Skeletal muscle satellite cell (primary cell): ENCODE measurements around the gene GALNT5.

Experiments used
- H3K27me3 ChIP-seq: 2 replicates; pipeline ENCODE4 v1.7.0; 2013; ENCODE audit warnings: low read length; ENCODE audit not compliant: control insufficient read depth, insufficient read depth
- H3K36me3 ChIP-seq: 2 replicates; pipeline ENCODE4 v1.7.0; 2013; ENCODE audit warnings: mild to moderate bottlenecking, control low read depth, low read length; ENCODE audit not compliant: insufficient read depth
- H3K4me1 ChIP-seq: 2 replicates; pipeline ENCODE4 v1.7.0; 2013; ENCODE audit warnings: low read length; ENCODE audit not compliant: control insufficient read depth, insufficient read depth
- H3K4me2 ChIP-seq: 2 replicates; pipeline ENCODE4 v1.7.0; 2013; ENCODE audit warnings: mild to moderate bottlenecking, low read length
- H3K4me3 ChIP-seq: 2 replicates; pipeline ENCODE4 v1.7.0; 2013; ENCODE audit warnings: low read length
- H3K9ac ChIP-seq: 2 replicates; pipeline ENCODE4 v1.7.0; 2013; ENCODE audit warnings: mild to moderate bottlenecking, low read depth, low read length, moderate library complexity
- H3K9me3 ChIP-seq: replicated peaks from 2 replicates; pipeline ENCODE4 v1.7.0; 2013; ENCODE audit warnings: mild to moderate bottlenecking, control low read depth, low read length

The GALNT5 gene

GRCh38 chr2:157318884-157319283 is 61.4 kb downstream of the GALNT5 start:
- no peaks in the 10 kb centered on the region for H3K36me3 ChIP-seq

GRCh38 chr2:157319795-157320194 is 62.3 kb downstream of the GALNT5 start:
- H3K9ac ChIP-seq: no peak overlapping the region

More at GRCh38 chr2:157318884-157319283, 61.4 kb downstream of the GALNT5 start:
- Histone ChIP-seq H3K9ac (no peak overlapping the region), H3K4me1 (no peaks in the 10 kb centered on the region), H3K9me3 (no peaks in the 10 kb centered on the region), H3K4me2 (no peak overlapping the region), H3K27me3 (no peaks in the 10 kb centered on the region), H3K4me3 (no peak overlapping the region)

GRCh38 chr2:157320409-157320808 is 62.9 kb downstream of the GALNT5 start:
- H3K4me3 ChIP-seq: no peak overlapping the region
- no peak overlapping the region for H3K9ac ChIP-seq
- no peak overlapping the region for H3K4me2 ChIP-seq
- no peaks in the 10 kb centered on the region for H3K9me3 ChIP-seq
- H3K4me1 ChIP-seq: no peaks in the 10 kb centered on the region
- no peaks in the 10 kb centered on the region for H3K27me3 ChIP-seq
- no peaks in the 10 kb centered on the region for H3K36me3 ChIP-seq

More at GRCh38 chr2:157319795-157320194, 62.3 kb downstream of the GALNT5 start:
- H3K4me2 ChIP-seq: no peak overlapping the region
- H3K27me3 ChIP-seq: no peaks in the 10 kb centered on the region
- H3K9me3 ChIP-seq: no peaks in the 10 kb centered on the region
- H3K36me3 ChIP-seq: no peaks in the 10 kb centered on the region
- no peak overlapping the region for H3K4me3 ChIP-seq
- no peaks in the 10 kb centered on the region for H3K4me1 ChIP-seq

GRCh38 chr2:157321466-157321865 is 64.0 kb downstream of the GALNT5 start:
- Histone ChIP-seq H3K9me3 (no peaks in the 10 kb centered on the region), H3K4me3 (no peak overlapping the region), H3K4me1 (no peaks in the 10 kb centered on the region), H3K27me3 (no peaks in the 10 kb centered on the region), H3K36me3 (no peaks in the 10 kb centered on the region), H3K9ac (no peak overlapping the region), H3K4me2 (no peak overlapping the region)

GRCh38 chr2:157322432-157322831 is 64.9 kb downstream of the GALNT5 start:
- no peaks in the 10 kb centered on the region for H3K9me3 ChIP-seq
- no peak overlapping the region for H3K4me3 ChIP-seq
- no peaks in the 10 kb centered on the region for H3K36me3 ChIP-seq
- no peaks in the 10 kb centered on the region for H3K27me3 ChIP-seq
- no peaks in the 10 kb centered on the region for H3K4me1 ChIP-seq
- H3K4me2 ChIP-seq: no peak overlapping the region
- no peak overlapping the region for H3K9ac ChIP-seq

- Histone ChIP-seq H3K27me3 (no peaks in the 10 kb centered on the region), H3K4me3 (no peak overlapping the region), H3K9ac (no peak overlapping the region), H3K4me2 (no peak overlapping the region), H3K4me1 (peaks cover 10% of the 10 kb centered on the region), H3K9me3 (no peaks in the 10 kb centered on the region), H3K36me3 (no peaks in the 10 kb centered on the region)
These were observed 66.9 kb downstream of the GALNT5 start for GRCh38 chr2:157324331-157324843.

- H3K9me3 ChIP-seq: no peaks in the 10 kb centered on the region
- no peaks in the 10 kb centered on the region for H3K27me3 ChIP-seq
- H3K4me1 ChIP-seq: peaks cover 12% of the 10 kb centered on the region
- H3K36me3 ChIP-seq: no peaks in the 10 kb centered on the region
- H3K4me2 ChIP-seq: no peak within 1 kb of the TSS
- H3K9ac ChIP-seq: no peak within 1 kb of the TSS
- no peak within 1 kb of the TSS for H3K4me3 ChIP-seq
These were observed 68.3 kb downstream of the GALNT5 start, which contains the start of gene ERMN for GRCh38 chr2:157325786-157326185. ERMN (minus strand) TSS chr2:157325824; CDS start chr2:157325642, 182 bp downstream.

- H3K4me3 ChIP-seq: no peak overlapping the region
- H3K36me3 ChIP-seq: no peaks in the 10 kb centered on the region
- H3K4me1 ChIP-seq: peaks cover 12% of the 10 kb centered on the region
- no peak overlapping the region for H3K9ac ChIP-seq
- no peaks in the 10 kb centered on the region for H3K27me3 ChIP-seq
- H3K9me3 ChIP-seq: no peaks in the 10 kb centered on the region
- H3K4me2 ChIP-seq: no peak overlapping the region
These were observed 69.2 kb downstream of the GALNT5 start for GRCh38 chr2:157326698-157327097.

GRCh38 chr2:157327200-157327599 is 69.7 kb downstream of the GALNT5 start:
- no peak overlapping the region for H3K4me3 ChIP-seq
- no peaks in the 10 kb centered on the region for H3K36me3 ChIP-seq
- H3K4me2 ChIP-seq: no peak overlapping the region
- no peaks in the 10 kb centered on the region for H3K9me3 ChIP-seq
- no peaks in the 10 kb centered on the region for H3K27me3 ChIP-seq
- peaks cover 12% of the 10 kb centered on the region for H3K4me1 ChIP-seq
- no peak overlapping the region for H3K9ac ChIP-seq

- Histone ChIP-seq H3K27me3 (peaks cover 4% of the 10 kb centered on the region), H3K36me3 (no peaks in the 10 kb centered on the region), H3K9me3 (no peaks in the 10 kb centered on the region), H3K4me2 (no peak overlapping the region), H3K4me1 (peaks cover 12% of the 10 kb centered on the region), H3K4me3 (no peak overlapping the region), H3K9ac (no peak overlapping the region)
These were observed 70.4 kb downstream of the GALNT5 start for GRCh38 chr2:157327621-157328500.

GRCh38 chr2:157329524-157329923 is 72.0 kb downstream of the GALNT5 start:
- Histone ChIP-seq H3K9ac (no peak overlapping the region), H3K36me3 (no peaks in the 10 kb centered on the region), H3K27me3 (peaks cover 8% of the 10 kb centered on the region), H3K4me2 (no peak overlapping the region), H3K4me1 (peaks cover 12% of the 10 kb centered on the region), H3K4me3 (no peak overlapping the region), H3K9me3 (no peaks in the 10 kb centered on the region)
